A549 (cell line): ENCODE measurements around the gene TUBA8. TPM values are rescaled to one million over a fixed set of nuclear protein-coding genes. Genes with fewer than 3 reads are reported as not detected.
A peak's percentile ranks its signal among the peaks of the same experiment; 100 is the strongest.

ENCODE experiments used
- ATAC-seq, 2 experiments: fragments of 200-7000 bp in 1 of 2; fragments of >200 bp in 1 of 2; cut with Nextera tagmentation in 1 of 2; cut with Tn5 transposase in 1 of 2; 3 replicates each; pipeline versions ENCODE4 v1.8.0 to v1.9.1; 2018 to 2020; ENCODE audit warnings: mild to moderate bottlenecking in 1 of 2, moderate library complexity in 1 of 2
- CTCF ChIA-PET: fragments of 300-600 bp; sonication (Branson Sonifier 250); formaldehyde crosslinking; extraction: SDS; loops from one replicate; lab custom pipeline; 2021; ENCODE audit warnings: antibody characterized with exemption, inconsistent platforms; lab: Yijun Ruan, JAX
- POLR2A ChIA-PET: fragments of 350-600 bp; formaldehyde crosslinking; extraction: SDS; loops from one replicate; lab custom pipeline; 2021; ENCODE audit warnings: antibody characterized with exemption, inconsistent platforms; lab: Yijun Ruan, JAX
- DNase-seq, 2 experiments: peaks; one replicate each; pipeline versions ENCODE4 v3.0.0 to v3.0.0-alpha.2; 2011 to 2016; ENCODE audit warnings: low read depth in 1 of 2, low spot score in 1 of 2
- FAIRE-seq: peaks from 2 replicates; lab custom pipeline; 2011; peaks lifted over from hg19 to GRCh38; lab: Jason Lieb, UNC
- H3K27ac ChIP-seq, 2 experiments: fragments of >200 bp; sonication (Bioruptor Twin); formaldehyde crosslinking; 3 replicates each; pipeline ENCODE4 v1.5.1; 2016 to 2017
- H3K4me1 ChIP-seq: fragments of >200 bp; sonication (Bioruptor Twin); formaldehyde crosslinking; 3 replicates; pipeline ENCODE4 v1.6.1; 2016
- H3K4me2 ChIP-seq: fragments of >200 bp; sonication (Bioruptor Twin); formaldehyde crosslinking; 3 replicates; pipeline ENCODE4 v1.6.1; 2016
- H3K4me3 ChIP-seq: fragments of >200 bp; sonication (Bioruptor Twin); formaldehyde crosslinking; 3 replicates; pipeline ENCODE4 v1.5.1; 2016
- H3K9me3 ChIP-seq: fragments of >200 bp; sonication (Bioruptor Twin); formaldehyde crosslinking; 3 replicates; pipeline ENCODE4 v1.6.1; 2016
- CEBPB ChIP-seq, 2 experiments: fragments of >200 bp in 1 of 2; sonication (Bioruptor Twin) in 1 of 2; formaldehyde crosslinking in 1 of 2; IDR thresholded peaks; 2 replicates each; pipeline ENCODE4 v1.6.1; 2012 to 2016
- CTCF ChIP-seq: fragments of >200 bp; sonication (Bioruptor Twin); formaldehyde crosslinking; IDR thresholded peaks from 3 replicates; pipeline ENCODE4 v1.5.1; 2016
- E2F6 ChIP-seq: IDR thresholded peaks from 2 replicates; pipeline ENCODE4 v1.6.1; 2012; ENCODE audit warnings: low read depth, borderline replicate concordance
- HDAC2 ChIP-seq: fragments of 200-600 bp; sonication (generic); IDR thresholded peaks from 2 replicates; pipeline ENCODE4 v1.6.1; 2016
- HES2 ChIP-seq: fragments of >200 bp; sonication (Bioruptor Twin); formaldehyde crosslinking; IDR thresholded peaks from 2 replicates; pipeline ENCODE4 v1.6.1; 2016
- HMGXB4 ChIP-seq: fragments of 250-450 bp; sonication (Bioruptor Pico); IDR thresholded peaks from 2 replicates; pipeline ENCODE4 v1.5.0; 2021; ENCODE audit warnings: mild to moderate bottlenecking, moderate library complexity, borderline replicate concordance
- HOXB5 ChIP-seq: fragments of 250-450 bp; sonication (Bioruptor Pico); IDR thresholded peaks from 2 replicates; pipeline ENCODE4 v1.5.0; 2020; ENCODE audit warnings: mild to moderate bottlenecking, moderate library complexity
- JUNB ChIP-seq: fragments of >200 bp; sonication (Bioruptor Twin); formaldehyde crosslinking; IDR thresholded peaks from 2 replicates; pipeline ENCODE4 v1.6.1; 2016
- KDM1A ChIP-seq: fragments of 200-600 bp; sonication (generic); IDR thresholded peaks from 2 replicates; pipeline ENCODE4 v1.6.1; 2016; ENCODE audit warnings: low read depth, mild to moderate bottlenecking
- MAFK ChIP-seq: fragments of 450-650 bp; IDR thresholded peaks from 2 replicates; pipeline ENCODE4 v1.6.1; 2014; ENCODE audit not compliant: partially characterized antibody
- NR3C1 ChIP-seq: fragments of >200 bp; sonication (Bioruptor Twin); formaldehyde crosslinking; IDR thresholded peaks from 3 replicates; pipeline ENCODE4 v1.6.1; 2017
- PBX3 ChIP-seq: IDR thresholded peaks from 2 replicates; pipeline ENCODE4 v1.6.1; 2012
- RAD21 ChIP-seq, 2 experiments: fragments of >200 bp in 1 of 2; sonication (Bioruptor Twin) in 1 of 2; formaldehyde crosslinking in 1 of 2; IDR thresholded peaks in 1 of 2; conservative IDR thresholded peaks in 1 of 2; 2 replicates in 1 of 2; 3 replicates in 1 of 2; pipeline ENCODE4 v1.6.1; 2012 to 2018; ENCODE audit warnings: inconsistent platforms in 1 of 2
- ZNF302 ChIP-seq: fragments of 250-450 bp; sonication (Bioruptor Pico); IDR thresholded peaks from 2 replicates; pipeline ENCODE4 v1.9.0; 2021; ENCODE audit warnings: inconsistent platforms, mild to moderate bottlenecking, moderate library complexity
- ZSCAN20 ChIP-seq: fragments of 250-450 bp; sonication (Bioruptor Pico); IDR thresholded peaks from 2 replicates; pipeline ENCODE4 v1.8.0; 2022; ENCODE audit warnings: mild to moderate bottlenecking, moderate library complexity
- WGBS: methylation state at CpG from one replicate; pipeline ENCODE4 v1.1.6; 2017; ENCODE audit errors: missing lambda C conversion rate; 5-methylcytosine and 5-hydroxymethylcytosine counted together
- polyA minus RNA-seq: library from RNA; depleted of rRNA, polyadenylated mRNA; stranded (reverse); fragments of >200 nt; gene quantifications from 2 replicates; pipeline ENCODE4 v1.2.3, GENCODE V29; 2011; rRNA and poly(A)+ RNA removed
- polyA plus RNA-seq, 4 experiments: library from polyadenylated mRNA; depleted of rRNA in 3 of 4; stranded (reverse); fragments of >200 nt; fragmentation: RNase III in 1 of 4; extraction: RNeasy Plus Mini Kit Qiagen cat#74134 plus additional on column Dnase treatment in 1 of 4; gene quantifications; 2 replicates in 3 of 4; 3 replicates in 1 of 4; pipeline ENCODE4 v1.2.3, GENCODE V29; 2011 to 2017

The TUBA8 gene
- 0.66 and 0.90 TPM in 2 replicates for polyA plus RNA-seq (2011; rRNA removed)
- polyA plus RNA-seq (2012; cell fraction: cytosol; rRNA removed) = 1.1 TPM in 2 replicates
- polyA plus RNA-seq (2012; cell fraction: nucleus; rRNA removed) = 3.5 and 3.8 TPM in 2 replicates
- polyA plus RNA-seq (2017; fragmentation: RNase III; extraction: RNeasy Plus Mini Kit Qiagen cat#74134 plus additional on column Dnase treatment) = 0.13 to 0.41 TPM in 2 of 3 replicates, not detected in the other
- polyA minus RNA-seq = 1.2 and 1.5 TPM in 2 replicates

- Histone ChIP-seq H3K4me2 (peak within 1 kb of the TSS; percentile 65), H3K4me3 (peak within 1 kb of the TSS; percentile 33; the same call in 2 of the 3 replicates), H3K9me3 (no peaks in the 10 kb centered on the region), H3K27ac (peak within 1 kb of the TSS in 1 of 2 experiments; percentile 63; a peak in 2 of 6 replicates), H3K4me1 (no peaks in the 10 kb centered on the region)
- FAIRE-seq (no peak), ATAC-seq (peak; percentile 30 to 67; a peak in 4 of 6 replicates), DNase-seq (no peak)
- 57% methylated on average over 9 of the region's 72 CpGs for WGBS
- ChIA-PET POLR2A (no interaction called here), CTCF (interaction anchor here (1.1 kb wide), 1 partner anchor 12 kb away, joined by 3 read pairs; no protein-coding TSS in a partner anchor)
- TF ChIP-seq RAD21 (conservative IDR thresholded peaks at IDR 0.05 in 1 of 2, IDR thresholded peaks at IDR 0.05 in 1 of 2) (no peak), E2F6 (no peak), NR3C1 (no peak), ZSCAN20 (CRISPR knock-in tag) (no peak)
These were observed at the start of gene TUBA8 for GRCh38 chr22:18110194-18110953. Gene TUBA8, plus strand, starts transcription at chr22:18110809. Its CDS starts 57 bp downstream, at chr22:18110866.

- Histone ChIP-seq H3K27ac (peak overlapping the region; percentile 92 to 95), H3K9me3 (no peaks in the 10 kb centered on the region), H3K4me1 (peaks cover 69% of the 10 kb centered on the region)
- ATAC-seq (no peak), DNase-seq (no peak)
- POLR2A ChIA-PET = no interaction called here
- TF ChIP-seq KDM1A = no peak
- no peak for TF ChIP-seq CEBPB (IDR thresholded peaks at IDR 0.05)
- TF ChIP-seq HMGXB4 (CRISPR knock-in tag) = no peak
- no peak for TF ChIP-seq PBX3
- no peak for TF ChIP-seq HOXB5 (CRISPR knock-in tag)
- TF ChIP-seq MAFK = no peak
- TF ChIP-seq HES2 = no peak
- no peak for TF ChIP-seq JUNB
- TF ChIP-seq ZNF302 = no peak
- TF ChIP-seq HDAC2 = no peak
- no peak for TF ChIP-seq CTCF
- TF ChIP-seq, all 56 proteins: peak for 0
- FAIRE-seq = no peak
- CTCF ChIA-PET = interaction anchor here (0.8 to 4.0 kb wide), 4 partner anchors 13 to 231 kb away, joined by 3 to 38 read pairs (median 5); no protein-coding TSS in a partner anchor
- no peak overlapping the region for H3K4me2 ChIP-seq
- H3K4me3 ChIP-seq = no peak overlapping the region
- WGBS = 94% methylated on average over 3 of the region's 3 CpGs
These were observed 48.2 kb upstream of the TUBA8 start for GRCh38 chr22:18062421-18062820.
